Endothelial cell of umbilical vein (primary cell): ENCODE results near the gene AGFG2. TPM values are rescaled to one million over a fixed set of nuclear protein-coding genes. Genes with fewer than 3 reads are reported as not detected.
A peak's percentile ranks its signal among the peaks of the same experiment; 100 is the strongest.

Experiments used
- BruUV-seq: library from RNA; stranded (reverse); fragments of 400-500 nt; replicated peaks from 2 replicates; lab custom pipeline; 2021; lab: Mats Ljungman, UMichigan
- CTCF ChIA-PET: fragments of 300-600, 350-600 bp; sonication (Branson Sonifier 250); formaldehyde crosslinking; loops from one replicate; lab custom pipeline; 2021; ENCODE audit warnings: antibody characterized with exemption, inconsistent platforms; lab: Charles Lee
- POLR2A ChIA-PET: fragments of 300-600, 350-600 bp; sonication (Branson Sonifier 250); formaldehyde crosslinking; loops from one replicate; lab custom pipeline; 2021; ENCODE audit warnings: antibody characterized with exemption, inconsistent platforms; lab: Charles Lee
- DNase-seq: peaks from one replicate; pipeline ENCODE4 v3.0.0-alpha.2; 2011; ENCODE audit warnings: low read depth, low spot score
- FAIRE-seq: peaks from 2 replicates; lab custom pipeline; 2011; peaks lifted over from hg19 to GRCh38; lab: Jason Lieb, UNC
- H2AFZ ChIP-seq: 2 replicates; pipeline ENCODE4 v1.6.0; 2012; ENCODE audit warnings: low read depth, low read length, control low read depth, inconsistent platforms
- H3K27ac ChIP-seq: 2 replicates; pipeline ENCODE4 v1.5.1; 2011; ENCODE audit warnings: low read depth, mild to moderate bottlenecking, control low read depth, low read length, moderate library complexity; ENCODE audit not compliant: insufficient read depth
- H3K27me3 ChIP-seq, 2 experiments: 2 replicates each; pipeline versions ENCODE4 v1.6.0 to v1.6.1; 2011; ENCODE audit warnings: low read length in 2 of 2, mixed read lengths in 1 of 2; ENCODE audit not compliant: control insufficient read depth in 2 of 2, insufficient read depth in 2 of 2
- H3K36me3 ChIP-seq, 2 experiments: 2 replicates in 1 of 2; 3 replicates in 1 of 2; pipeline ENCODE4 v1.5.1; 2011; ENCODE audit warnings: low read length in 2 of 2, mild to moderate bottlenecking in 1 of 2, moderate library complexity in 1 of 2; ENCODE audit not compliant: control insufficient read depth in 2 of 2, insufficient read depth in 2 of 2; ENCODE audit errors: extremely low read depth in 1 of 2
- H3K4me1 ChIP-seq: 3 replicates; pipeline ENCODE4 v1.5.1; 2011; ENCODE audit warnings: mild to moderate bottlenecking, low read length; ENCODE audit not compliant: control insufficient read depth, insufficient read depth; ENCODE audit errors: extremely low read depth
- H3K4me2 ChIP-seq: 2 replicates; pipeline ENCODE4 v1.6.1; 2011; ENCODE audit warnings: low read length, control low read depth, mixed read lengths; ENCODE audit not compliant: insufficient read depth
- H3K4me3 ChIP-seq, 3 experiments: fragments of 200-600 bp in 1 of 3; sonication (generic), shearing (Covaris generic) in 1 of 3; replicated peaks in 1 of 3; 2 replicates each; pipeline ENCODE4 v1.5.1; 2011 to 2016; ENCODE audit warnings: control low read depth in 3 of 3, low read length in 3 of 3, mild to moderate bottlenecking in 2 of 3, inconsistent platforms in 1 of 3, low read depth in 1 of 3, moderate library complexity in 1 of 3; ENCODE audit not compliant: insufficient read depth in 1 of 3
- H3K79me2 ChIP-seq: 2 replicates; pipeline ENCODE4 v1.6.0; 2012; ENCODE audit warnings: low read length, inconsistent platforms; ENCODE audit not compliant: control insufficient read depth, insufficient read depth
- H3K9ac ChIP-seq: replicated peaks from 2 replicates; pipeline ENCODE3; 2011; ENCODE audit warnings: low read length, control low read depth; ENCODE audit not compliant: insufficient read depth; ENCODE audit errors: extremely low read depth
- H3K9me1 ChIP-seq: replicated peaks from 3 replicates; pipeline ENCODE4 v1.6.0; 2011; ENCODE audit warnings: mild to moderate bottlenecking, low read length; ENCODE audit not compliant: control insufficient read depth, insufficient read depth; ENCODE audit errors: extremely low read depth
- H3K9me3 ChIP-seq: replicated peaks from 2 replicates; pipeline ENCODE4 v1.5.1; 2012; ENCODE audit warnings: low read length, inconsistent platforms; ENCODE audit not compliant: control insufficient read depth, insufficient read depth
- H4K20me1 ChIP-seq: replicated peaks from 2 replicates; pipeline ENCODE3; 2011; ENCODE audit warnings: mild to moderate bottlenecking, low read length; ENCODE audit not compliant: control insufficient read depth, insufficient read depth; ENCODE audit errors: extremely low read depth
- EZH2 ChIP-seq: IDR thresholded peaks from 2 replicates; pipeline ENCODE4 v1.6.1; 2012; ENCODE audit warnings: borderline replicate concordance, low read depth, mild to moderate bottlenecking, moderate library complexity, low read length, inconsistent platforms; ENCODE audit not compliant: severe bottlenecking
- FOS ChIP-seq: IDR thresholded peaks from 2 replicates; pipeline ENCODE4 v1.6.1; 2011; ENCODE audit warnings: mild to moderate bottlenecking, low read length, moderate library complexity, borderline replicate concordance; ENCODE audit not compliant: insufficient read depth
- GATA2 ChIP-seq: IDR thresholded peaks from 2 replicates; pipeline ENCODE4 v1.7.0; 2011; ENCODE audit warnings: low read depth, mild to moderate bottlenecking, moderate library complexity, mixed read lengths, low read length; ENCODE audit not compliant: insufficient read length, insufficient read depth
- JUN ChIP-seq: IDR thresholded peaks from 2 replicates; pipeline ENCODE4 v1.6.1; 2011; ENCODE audit warnings: borderline replicate concordance, low read depth; ENCODE audit not compliant: insufficient read length, insufficient read depth
- MAX ChIP-seq: IDR thresholded peaks from 2 replicates; pipeline ENCODE4 v1.6.1; 2011; ENCODE audit not compliant: insufficient read depth, insufficient read length
- MYC ChIP-seq: IDR thresholded peaks from one replicate; pipeline ENCODE4 v1.6.1; 2011; ENCODE audit warnings: mild to moderate bottlenecking, low read depth, low read length
- POLR2A ChIP-seq: IDR thresholded peaks from 2 replicates; pipeline ENCODE4 v1.6.1; 2012; ENCODE audit warnings: low read depth, mild to moderate bottlenecking, control low read depth, low read length
- POLR2AphosphoS5 ChIP-seq: IDR thresholded peaks from 2 replicates; pipeline ENCODE4 v1.6.1; 2012; ENCODE audit warnings: low read depth, mild to moderate bottlenecking, control low read depth, low read length, moderate library complexity; ENCODE audit not compliant: insufficient read depth
- dilution Hi-C: fragments of 300-500 bp; cut with MboI; formaldehyde crosslinking; loops from one replicate; pipeline ENCODE4 v1.15.0; 2019; ENCODE audit warnings: low sequenced_read_pairs; ENCODE audit not compliant: extremely low pct_ligation_motif_present
- intact Hi-C: fragments of 100-400 bp; cut with micrococcal nuclease; formaldehyde crosslinking; loops from one replicate; pipeline ENCODE4 v1.10.0; 2022
- polyA plus RNA-seq, 4 experiments: library from polyadenylated mRNA; depleted of rRNA in 3 of 4; stranded (reverse) in 3 of 4; unstranded in 1 of 4; fragments of >200 nt; gene quantifications; 2 replicates each; pipeline versions ENCODE4 v1.2.1 to v1.2.3, GENCODE V29; 2011 to 2012; ENCODE audit warnings: missing spikeins in 1 of 4
- total RNA-seq: library from RNA; stranded (reverse); gene quantifications from 2 replicates; pipeline ENCODE4 v1.2.3, GENCODE V29; 2021
- TF ChIP-seq, protein P1 (sequence below), 2 donors: IDR thresholded peaks; 1 replicate in 1 of 2; 2 replicates in 1 of 2; pipeline ENCODE4 v1.5.1; 2011; ENCODE audit warnings: low read length in 2 of 2, mild to moderate bottlenecking in 2 of 2, moderate library complexity in 2 of 2, control low read depth in 1 of 2, inconsistent platforms in 1 of 2, low read depth in 1 of 2; ENCODE audit not compliant: insufficient read depth in 1 of 2; ENCODE audit errors: extremely low read depth in 1 of 2

Gene AGFG2
- total and polyA plus RNA-seq, 2 donors (not counting 3 experiments of a cell fraction or from before 2014, with no cell fraction given): 33.6 to 44.6 TPM

DNA sequence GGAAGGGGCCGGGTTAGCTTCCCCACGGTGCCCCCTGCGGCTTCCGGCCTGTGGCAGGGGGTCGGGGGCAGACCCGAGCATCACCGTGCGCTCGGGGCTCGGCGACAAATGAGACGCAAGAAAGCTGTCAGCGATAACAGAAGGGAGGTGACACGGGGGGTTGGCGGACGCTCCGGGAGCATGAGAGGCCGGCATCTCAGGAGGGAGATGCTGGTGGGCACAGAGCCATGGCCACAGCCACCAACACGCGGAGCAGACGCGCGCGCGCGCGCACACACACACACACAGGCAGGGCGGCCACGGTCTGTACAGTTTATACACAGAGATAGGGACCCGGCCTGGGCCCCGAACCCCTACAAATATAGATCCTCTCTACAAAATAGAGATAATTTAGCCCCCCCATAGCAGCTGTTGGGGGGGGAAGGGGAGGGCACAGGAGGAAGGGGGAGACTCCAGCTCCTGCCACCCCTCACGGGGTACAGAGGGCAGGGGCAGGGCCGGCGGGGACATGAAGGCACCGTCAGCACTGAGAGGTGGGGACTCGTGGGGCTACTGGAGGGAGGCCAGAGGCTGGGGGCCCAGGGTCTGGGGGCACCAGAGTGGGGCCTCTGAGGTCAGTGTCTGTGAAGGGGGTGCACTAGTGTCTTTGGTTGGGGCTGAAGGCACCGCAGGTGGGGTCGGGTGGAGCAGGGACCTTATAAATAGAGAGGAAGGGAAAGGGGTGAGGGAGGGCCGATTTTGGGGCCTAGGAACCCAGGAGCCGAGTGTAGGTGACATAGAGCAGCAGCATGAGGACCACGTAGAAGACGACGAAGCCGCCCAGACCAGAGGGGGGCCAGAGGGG is 35.6 kb downstream of the AGFG2 start:
- Histone ChIP-seq H3K79me2 (no peaks in the 10 kb centered on the region), H3K9me3 (no peaks in the 10 kb centered on the region), H3K4me3 (no peak overlapping the region), H3K4me1 (peaks cover 8% of the 10 kb centered on the region), H3K4me2 (no peak overlapping the region), H3K9me1 (no peaks in the 10 kb centered on the region), H4K20me1 (no peaks in the 10 kb centered on the region), H3K27ac (no peak overlapping the region), H3K36me3 (peaks cover 6 to 35% of the 10 kb centered on the region in 2 experiments), H3K27me3 (no peaks in the 10 kb centered on the region), H2AFZ (no peak overlapping the region), H3K9ac (no peak overlapping the region)
- POLR2A ChIA-PET: no interaction called here
- no peak for FAIRE-seq
- intact Hi-C loops: no loop called here
- dilution Hi-C loops: no loop called here
- no peak for TF ChIP-seq MYC
- no peak for TF ChIP-seq GATA2
- no peak for TF ChIP-seq FOS
- TF ChIP-seq, protein P1, sequence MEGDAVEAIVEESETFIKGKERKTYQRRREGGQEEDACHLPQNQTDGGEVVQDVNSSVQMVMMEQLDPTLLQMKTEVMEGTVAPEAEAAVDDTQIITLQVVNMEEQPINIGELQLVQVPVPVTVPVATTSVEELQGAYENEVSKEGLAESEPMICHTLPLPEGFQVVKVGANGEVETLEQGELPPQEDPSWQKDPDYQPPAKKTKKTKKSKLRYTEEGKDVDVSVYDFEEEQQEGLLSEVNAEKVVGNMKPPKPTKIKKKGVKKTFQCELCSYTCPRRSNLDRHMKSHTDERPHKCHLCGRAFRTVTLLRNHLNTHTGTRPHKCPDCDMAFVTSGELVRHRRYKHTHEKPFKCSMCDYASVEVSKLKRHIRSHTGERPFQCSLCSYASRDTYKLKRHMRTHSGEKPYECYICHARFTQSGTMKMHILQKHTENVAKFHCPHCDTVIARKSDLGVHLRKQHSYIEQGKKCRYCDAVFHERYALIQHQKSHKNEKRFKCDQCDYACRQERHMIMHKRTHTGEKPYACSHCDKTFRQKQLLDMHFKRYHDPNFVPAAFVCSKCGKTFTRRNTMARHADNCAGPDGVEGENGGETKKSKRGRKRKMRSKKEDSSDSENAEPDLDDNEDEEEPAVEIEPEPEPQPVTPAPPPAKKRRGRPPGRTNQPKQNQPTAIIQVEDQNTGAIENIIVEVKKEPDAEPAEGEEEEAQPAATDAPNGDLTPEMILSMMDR (IDR thresholded peaks at IDR 0.05; ENCODE audit: extremely low read depth in 1 of 2, insufficient read depth in 1 of 2, low read depth in 1 of 2, low read length in 2 of 2): no peak
- TF ChIP-seq MAX: no peak
- no peak for TF ChIP-seq EZH2
- no peak for TF ChIP-seq JUN
- TF ChIP-seq POLR2AphosphoS5: no peak
- no peak for TF ChIP-seq POLR2A
- TSS peak; percentile 32 for BruUV-seq
- CTCF ChIA-PET: no interaction called here
- DNase-seq: no peak
